Cardiac fibroblast (primary cell): ENCODE results near the gene SMG1.
"Not testable (repeated sequence)": the region's sequence is repeated elsewhere in the genome, so short reads cannot be mapped to it uniquely, and the experiment has no call there.

ENCODE experiments used
- DNase-seq, 2 donors: peaks; one replicate each; pipeline versions ENCODE4 v3.0.0 to v3.0.0-alpha.2; 2010; ENCODE audit warnings: low read depth in 2 of 2
- H3K4me3 ChIP-seq, 2 donors: replicated peaks in 1 of 2; 1 replicate in 1 of 2; 2 replicates in 1 of 2; pipeline ENCODE4 v1.5.1; 2011; ENCODE audit warnings: low read depth in 2 of 2, low read length in 2 of 2, mild to moderate bottlenecking in 2 of 2, moderate library complexity in 1 of 2
- CTCF ChIP-seq: IDR thresholded peaks from one replicate; pipeline ENCODE4 v1.5.1; 2011; ENCODE audit warnings: low read depth, mild to moderate bottlenecking, low read length, inconsistent platforms

Gene SMG1

GRCh38 chr16:18958621-18959029 lies 32.4 kb upstream of the SMG1 start:
- no peak for DNase-seq
- H3K4me3 ChIP-seq, result no peak overlapping the region
- TF ChIP-seq CTCF, result no peak

- H3K4me3 ChIP-seq, DNase-seq: not testable (repeated sequence)
These were observed 30.5 kb upstream of the SMG1 start for GRCh38 chr16:18956658-18957241.

GRCh38 chr16:18955874-18956580 lies 29.8 kb upstream of the SMG1 start:
- H3K4me3 ChIP-seq, DNase-seq: not testable (repeated sequence)

- DNase-seq, result no peak
- H3K4me3 ChIP-seq, result no peak overlapping the region
- TF ChIP-seq CTCF, result no peak
These were observed 27.3 kb upstream of the SMG1 start for GRCh38 chr16:18953547-18953946.

- TF ChIP-seq CTCF, result no peak
- no peak for DNase-seq
- H3K4me3 ChIP-seq, result no peak overlapping the region
These were observed 24.4 kb upstream of the SMG1 start for GRCh38 chr16:18950469-18951185.

GRCh38 chr16:18948372-18949020 lies 22.3 kb upstream of the SMG1 start:
- H3K4me3 ChIP-seq, result no peak overlapping the region
- DNase-seq, result no peak
- TF ChIP-seq CTCF, result no peak

- no peak overlapping the region for H3K4me3 ChIP-seq
- no peak for DNase-seq
- TF ChIP-seq CTCF, result no peak
These were observed 19.0 kb upstream of the SMG1 start for GRCh38 chr16:18945233-18945632.
